HEK293 (cell line): ENCODE results near the gene KIAA1328.

Experiments used
- EGR2 ChIP-seq: fragments of 450-650 bp; formaldehyde crosslinking; IDR thresholded peaks from 2 replicates; pipeline ENCODE4 v1.5.1; 2016; ENCODE audit warnings: low read depth, missing biosample characterization, missing genetic modification characterization
- FEZF1 ChIP-seq: fragments of 450-650 bp; formaldehyde crosslinking; IDR thresholded peaks from 2 replicates; pipeline ENCODE4 v1.5.1; 2016; ENCODE audit warnings: missing biosample characterization, missing genetic modification characterization
- GLI2 ChIP-seq: fragments of 450-650 bp; formaldehyde crosslinking; IDR thresholded peaks from 2 replicates; pipeline ENCODE4; 2017; ENCODE audit warnings: missing biosample characterization, missing genetic modification characterization, low read depth, borderline replicate concordance
- KLF16 ChIP-seq: fragments of 450-650 bp; formaldehyde crosslinking; IDR thresholded peaks from 2 replicates; pipeline ENCODE4 v1.5.1; 2017; ENCODE audit warnings: missing biosample characterization, missing genetic modification characterization
- KLF8 ChIP-seq: fragments of 450-650 bp; formaldehyde crosslinking; IDR thresholded peaks from 2 replicates; pipeline ENCODE4 v1.5.1; 2016; ENCODE audit warnings: missing biosample characterization, missing genetic modification characterization
- YY1 ChIP-seq: fragments of 450-650 bp; formaldehyde crosslinking; IDR thresholded peaks from 2 replicates; pipeline ENCODE4 v1.5.1; 2018; ENCODE audit warnings: missing biosample characterization, missing genetic modification characterization
- ZFHX2 ChIP-seq: fragments of 450-650 bp; formaldehyde crosslinking; conservative IDR thresholded peaks from 2 replicates; pipeline ENCODE4 v1.5.1; 2016; ENCODE audit warnings: missing biosample characterization, missing genetic modification characterization
- ZNF112 ChIP-seq: fragments of 450-650 bp; formaldehyde crosslinking; IDR thresholded peaks from 2 replicates; pipeline ENCODE4 v1.5.0; 2017; ENCODE audit warnings: missing biosample characterization, missing genetic modification characterization
- ZNF133 ChIP-seq: fragments of 450-650 bp; formaldehyde crosslinking; IDR thresholded peaks from 2 replicates; pipeline ENCODE4 v1.5.1; 2016; ENCODE audit warnings: missing biosample characterization, missing genetic modification characterization
- ZNF138 ChIP-seq: fragments of 450-650 bp; formaldehyde crosslinking; IDR thresholded peaks from 2 replicates; pipeline ENCODE4 v1.5.1; 2016; ENCODE audit warnings: missing biosample characterization, missing genetic modification characterization, borderline replicate concordance
- ZNF174 ChIP-seq: fragments of 450-650 bp; formaldehyde crosslinking; IDR thresholded peaks from 2 replicates; pipeline ENCODE4 v1.5.0; 2017; ENCODE audit warnings: missing biosample characterization, mild to moderate bottlenecking, missing genetic modification characterization
- ZNF266 ChIP-seq: fragments of 450-650 bp; formaldehyde crosslinking; IDR thresholded peaks from 2 replicates; pipeline ENCODE4 v1.5.1; 2016; ENCODE audit warnings: missing biosample characterization, missing genetic modification characterization, low read depth
- ZNF302 ChIP-seq: fragments of 450-650 bp; formaldehyde crosslinking; IDR thresholded peaks from 2 replicates; pipeline ENCODE4 v1.5.1; 2016; ENCODE audit warnings: missing biosample characterization, missing genetic modification characterization, low read depth
- ZNF354C ChIP-seq: fragments of 450-650 bp; formaldehyde crosslinking; IDR thresholded peaks from 2 replicates; pipeline ENCODE4 v1.5.1; 2016; ENCODE audit warnings: missing biosample characterization, missing genetic modification characterization, low read depth, borderline replicate concordance
- ZNF423 ChIP-seq: fragments of 450-650 bp; formaldehyde crosslinking; IDR thresholded peaks from 2 replicates; pipeline ENCODE4 v1.5.1; 2016; ENCODE audit warnings: missing biosample characterization, missing genetic modification characterization
- ZNF514 ChIP-seq: fragments of 450-650 bp; formaldehyde crosslinking; IDR thresholded peaks from 2 replicates; pipeline ENCODE4 v1.5.1; 2016; ENCODE audit warnings: missing biosample characterization, missing genetic modification characterization
- ZNF544 ChIP-seq: fragments of 450-650 bp; formaldehyde crosslinking; IDR thresholded peaks from 2 replicates; pipeline ENCODE4 v1.5.0; 2017; ENCODE audit warnings: missing biosample characterization, missing genetic modification characterization
- ZNF555 ChIP-seq: fragments of 450-650 bp; formaldehyde crosslinking; conservative IDR thresholded peaks from 2 replicates; pipeline ENCODE4 v1.5.1; 2017; ENCODE audit warnings: missing biosample characterization, mild to moderate bottlenecking, missing genetic modification characterization, inconsistent platforms
- ZNF791 ChIP-seq: fragments of 450-650 bp; formaldehyde crosslinking; IDR thresholded peaks from 2 replicates; pipeline ENCODE4 v1.5.1; 2016; ENCODE audit warnings: missing biosample characterization, missing genetic modification characterization
- ZSCAN16 ChIP-seq: fragments of 450-650 bp; formaldehyde crosslinking; IDR thresholded peaks from 2 replicates; pipeline ENCODE4 v1.5.1; 2016; ENCODE audit warnings: missing biosample characterization, missing genetic modification characterization
- TF ChIP-seq, protein P1 (sequence below): fragments of 450-650 bp; formaldehyde crosslinking; IDR thresholded peaks from 2 replicates; pipeline ENCODE4 v1.5.1; 2017; ENCODE audit warnings: missing biosample characterization, missing genetic modification characterization
- TF ChIP-seq, protein P2 (sequence below): fragments of 450-650 bp; formaldehyde crosslinking; IDR thresholded peaks from 2 replicates; pipeline ENCODE4 v1.5.1; 2017; ENCODE audit warnings: missing biosample characterization, missing genetic modification characterization
- TF ChIP-seq, protein P3 (sequence below): fragments of 450-650 bp; formaldehyde crosslinking; IDR thresholded peaks from 2 replicates; pipeline ENCODE4 v1.5.1; 2016; ENCODE audit warnings: missing biosample characterization, missing genetic modification characterization
- TF ChIP-seq, protein P4 (sequence below): fragments of 450-650 bp; formaldehyde crosslinking; IDR thresholded peaks from 2 replicates; pipeline ENCODE4 v1.5.0; 2017; ENCODE audit warnings: missing biosample characterization, missing genetic modification characterization, borderline replicate concordance
- TF ChIP-seq, protein P5 (sequence below): fragments of 450-650 bp; formaldehyde crosslinking; IDR thresholded peaks from 2 replicates; pipeline ENCODE4 v1.5.1; 2016; ENCODE audit warnings: missing biosample characterization, missing genetic modification characterization
- TF ChIP-seq, protein P6 (sequence below): fragments of 450-650 bp; formaldehyde crosslinking; IDR thresholded peaks from 2 replicates; pipeline ENCODE4 v1.5.1; 2016; ENCODE audit warnings: missing biosample characterization, missing genetic modification characterization
- TF ChIP-seq, protein P7 (sequence below): fragments of 450-650 bp; IDR thresholded peaks from 2 replicates; pipeline ENCODE4 v1.5.1; 2018; ENCODE audit warnings: missing biosample characterization, mild to moderate bottlenecking, missing genetic modification characterization

Gene KIAA1328

DNA sequence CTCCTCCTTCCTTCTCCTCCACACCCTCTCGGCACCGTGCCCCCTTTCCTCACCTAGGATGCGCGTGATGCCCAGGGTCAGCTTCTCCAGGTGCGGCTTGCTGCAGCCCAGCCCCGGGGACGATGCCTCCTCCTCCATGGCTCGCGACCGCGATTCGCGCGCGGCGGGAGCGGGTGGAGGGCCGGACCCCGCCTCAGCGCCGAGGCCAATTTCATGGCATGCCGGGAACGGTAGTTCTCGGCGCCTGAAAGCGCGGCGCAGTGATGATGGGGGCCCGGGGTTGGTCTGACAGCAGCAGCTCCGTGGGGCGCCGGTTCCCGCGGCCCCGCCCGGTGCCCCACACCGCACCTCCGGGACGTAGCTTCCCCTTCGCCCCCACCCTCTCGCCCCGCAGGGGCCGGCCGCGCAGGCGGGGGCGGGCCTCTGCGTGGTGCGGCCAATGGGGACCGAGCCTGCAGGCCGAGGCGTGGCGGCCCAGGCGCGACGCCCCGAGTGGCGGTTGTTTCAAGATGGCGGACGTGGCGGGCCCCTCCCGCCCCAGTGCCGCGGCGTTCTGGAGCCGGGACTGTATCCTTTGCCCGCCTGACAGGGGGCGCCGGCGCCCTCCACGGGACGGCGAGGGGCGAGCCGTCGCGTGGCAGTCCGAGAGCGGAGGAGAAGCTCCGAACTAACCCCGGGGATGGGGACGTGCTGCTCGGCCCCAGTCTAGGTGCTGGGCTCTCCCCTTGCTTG is at the start of gene KIAA1328, which contains the start of gene TPGS2 (continued):
- TF ChIP-seq, protein P1, sequence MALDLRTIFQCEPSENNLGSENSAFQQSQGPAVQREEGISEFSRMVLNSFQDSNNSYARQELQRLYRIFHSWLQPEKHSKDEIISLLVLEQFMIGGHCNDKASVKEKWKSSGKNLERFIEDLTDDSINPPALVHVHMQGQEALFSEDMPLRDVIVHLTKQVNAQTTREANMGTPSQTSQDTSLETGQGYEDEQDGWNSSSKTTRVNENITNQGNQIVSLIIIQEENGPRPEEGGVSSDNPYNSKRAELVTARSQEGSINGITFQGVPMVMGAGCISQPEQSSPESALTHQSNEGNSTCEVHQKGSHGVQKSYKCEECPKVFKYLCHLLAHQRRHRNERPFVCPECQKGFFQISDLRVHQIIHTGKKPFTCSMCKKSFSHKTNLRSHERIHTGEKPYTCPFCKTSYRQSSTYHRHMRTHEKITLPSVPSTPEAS (tag by site-specific recombination) = peak; percentile 36; the same call in 1 of the 2 replicates
- TF ChIP-seq, protein P2, sequence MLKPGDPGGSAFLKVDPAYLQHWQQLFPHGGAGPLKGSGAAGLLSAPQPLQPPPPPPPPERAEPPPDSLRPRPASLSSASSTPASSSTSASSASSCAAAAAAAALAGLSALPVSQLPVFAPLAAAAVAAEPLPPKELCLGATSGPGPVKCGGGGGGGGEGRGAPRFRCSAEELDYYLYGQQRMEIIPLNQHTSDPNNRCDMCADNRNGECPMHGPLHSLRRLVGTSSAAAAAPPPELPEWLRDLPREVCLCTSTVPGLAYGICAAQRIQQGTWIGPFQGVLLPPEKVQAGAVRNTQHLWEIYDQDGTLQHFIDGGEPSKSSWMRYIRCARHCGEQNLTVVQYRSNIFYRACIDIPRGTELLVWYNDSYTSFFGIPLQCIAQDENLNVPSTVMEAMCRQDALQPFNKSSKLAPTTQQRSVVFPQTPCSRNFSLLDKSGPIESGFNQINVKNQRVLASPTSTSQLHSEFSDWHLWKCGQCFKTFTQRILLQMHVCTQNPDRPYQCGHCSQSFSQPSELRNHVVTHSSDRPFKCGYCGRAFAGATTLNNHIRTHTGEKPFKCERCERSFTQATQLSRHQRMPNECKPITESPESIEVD (tag by site-specific recombination) = no peak
- TF ChIP-seq YY1 (peak; percentile 72; the same call in 1 of the 2 replicates), ZNF555 (tag by site-specific recombination) (no peak), ZNF133 (tag by site-specific recombination) (no peak; the same call in 1 of the 2 replicates), ZNF112 (no peak), ZNF138 (no peak), GLI2 (tag by site-specific recombination) (no peak), FEZF1 (tag by site-specific recombination) (0 out of 2 replicates have a peak, but pooled peaks have one; percentile 1), KLF8 (tag by site-specific recombination) (peak; percentile 66; the same call in 1 of the 2 replicates), KLF16 (peak; percentile 67), EGR2 (tag by site-specific recombination) (no peak), ZFHX2 (tag by site-specific recombination) (no peak), ZNF544 (no peak), ZNF354C (tag by site-specific recombination) (no peak), ZNF514 (no peak), ZNF423 (tag by site-specific recombination) (no peak), ZNF174 (tag by site-specific recombination) (no peak), ZNF791 (tag by site-specific recombination) (no peak), ZNF266 (tag by site-specific recombination) (no peak), ZNF302 (tag by site-specific recombination) (no peak), ZSCAN16 (tag by site-specific recombination) (no peak)
- TF ChIP-seq, protein P3, sequence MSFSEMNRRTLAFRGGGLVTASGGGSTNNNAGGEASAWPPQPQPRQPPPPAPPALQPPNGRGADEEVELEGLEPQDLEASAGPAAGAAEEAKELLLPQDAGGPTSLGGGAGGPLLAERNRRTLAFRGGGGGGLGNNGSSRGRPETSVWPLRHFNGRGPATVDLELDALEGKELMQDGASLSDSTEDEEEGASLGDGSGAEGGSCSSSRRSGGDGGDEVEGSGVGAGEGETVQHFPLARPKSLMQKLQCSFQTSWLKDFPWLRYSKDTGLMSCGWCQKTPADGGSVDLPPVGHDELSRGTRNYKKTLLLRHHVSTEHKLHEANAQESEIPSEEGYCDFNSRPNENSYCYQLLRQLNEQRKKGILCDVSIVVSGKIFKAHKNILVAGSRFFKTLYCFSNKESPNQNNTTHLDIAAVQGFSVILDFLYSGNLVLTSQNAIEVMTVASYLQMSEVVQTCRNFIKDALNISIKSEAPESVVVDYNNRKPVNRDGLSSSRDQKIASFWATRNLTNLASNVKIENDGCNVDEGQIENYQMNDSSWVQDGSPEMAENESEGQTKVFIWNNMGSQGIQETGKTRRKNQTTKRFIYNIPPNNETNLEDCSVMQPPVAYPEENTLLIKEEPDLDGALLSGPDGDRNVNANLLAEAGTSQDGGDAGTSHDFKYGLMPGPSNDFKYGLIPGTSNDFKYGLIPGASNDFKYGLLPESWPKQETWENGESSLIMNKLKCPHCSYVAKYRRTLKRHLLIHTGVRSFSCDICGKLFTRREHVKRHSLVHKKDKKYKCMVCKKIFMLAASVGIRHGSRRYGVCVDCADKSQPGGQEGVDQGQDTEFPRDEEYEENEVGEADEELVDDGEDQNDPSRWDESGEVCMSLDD (tag by site-specific recombination) = peak; percentile 72
- TF ChIP-seq, protein P4, sequence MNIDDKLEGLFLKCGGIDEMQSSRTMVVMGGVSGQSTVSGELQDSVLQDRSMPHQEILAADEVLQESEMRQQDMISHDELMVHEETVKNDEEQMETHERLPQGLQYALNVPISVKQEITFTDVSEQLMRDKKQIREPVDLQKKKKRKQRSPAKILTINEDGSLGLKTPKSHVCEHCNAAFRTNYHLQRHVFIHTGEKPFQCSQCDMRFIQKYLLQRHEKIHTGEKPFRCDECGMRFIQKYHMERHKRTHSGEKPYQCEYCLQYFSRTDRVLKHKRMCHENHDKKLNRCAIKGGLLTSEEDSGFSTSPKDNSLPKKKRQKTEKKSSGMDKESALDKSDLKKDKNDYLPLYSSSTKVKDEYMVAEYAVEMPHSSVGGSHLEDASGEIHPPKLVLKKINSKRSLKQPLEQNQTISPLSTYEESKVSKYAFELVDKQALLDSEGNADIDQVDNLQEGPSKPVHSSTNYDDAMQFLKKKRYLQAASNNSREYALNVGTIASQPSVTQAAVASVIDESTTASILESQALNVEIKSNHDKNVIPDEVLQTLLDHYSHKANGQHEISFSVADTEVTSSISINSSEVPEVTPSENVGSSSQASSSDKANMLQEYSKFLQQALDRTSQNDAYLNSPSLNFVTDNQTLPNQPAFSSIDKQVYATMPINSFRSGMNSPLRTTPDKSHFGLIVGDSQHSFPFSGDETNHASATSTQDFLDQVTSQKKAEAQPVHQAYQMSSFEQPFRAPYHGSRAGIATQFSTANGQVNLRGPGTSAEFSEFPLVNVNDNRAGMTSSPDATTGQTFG (tag by site-specific recombination) = no peak
- TF ChIP-seq, protein P5, sequence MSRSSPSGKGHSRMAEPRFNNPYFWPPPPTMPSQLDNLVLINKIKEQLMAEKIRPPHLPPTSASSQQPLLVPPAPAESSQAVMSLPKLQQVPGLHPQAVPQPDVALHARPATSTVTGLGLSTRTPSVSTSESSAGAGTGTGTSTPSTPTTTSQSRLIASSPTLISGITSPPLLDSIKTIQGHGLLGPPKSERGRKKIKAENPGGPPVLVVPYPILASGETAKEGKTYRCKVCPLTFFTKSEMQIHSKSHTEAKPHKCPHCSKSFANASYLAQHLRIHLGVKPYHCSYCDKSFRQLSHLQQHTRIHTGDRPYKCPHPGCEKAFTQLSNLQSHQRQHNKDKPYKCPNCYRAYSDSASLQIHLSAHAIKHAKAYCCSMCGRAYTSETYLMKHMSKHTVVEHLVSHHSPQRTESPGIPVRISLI (tag by site-specific recombination) = no peak
- TF ChIP-seq, protein P6, sequence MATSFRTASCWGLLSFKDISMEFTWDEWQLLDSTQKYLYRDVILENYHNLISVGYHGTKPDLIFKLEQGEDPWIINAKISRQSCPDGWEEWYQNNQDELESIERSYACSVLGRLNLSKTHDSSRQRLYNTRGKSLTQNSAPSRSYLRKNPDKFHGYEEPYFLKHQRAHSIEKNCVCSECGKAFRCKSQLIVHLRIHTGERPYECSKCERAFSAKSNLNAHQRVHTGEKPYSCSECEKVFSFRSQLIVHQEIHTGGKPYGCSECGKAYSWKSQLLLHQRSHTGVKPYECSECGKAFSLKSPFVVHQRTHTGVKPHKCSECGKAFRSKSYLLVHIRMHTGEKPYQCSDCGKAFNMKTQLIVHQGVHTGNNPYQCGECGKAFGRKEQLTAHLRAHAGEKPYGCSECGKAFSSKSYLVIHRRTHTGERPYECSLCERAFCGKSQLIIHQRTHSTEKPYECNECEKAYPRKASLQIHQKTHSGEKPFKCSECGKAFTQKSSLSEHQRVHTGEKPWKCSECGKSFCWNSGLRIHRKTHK = no peak
- TF ChIP-seq, protein P7, sequence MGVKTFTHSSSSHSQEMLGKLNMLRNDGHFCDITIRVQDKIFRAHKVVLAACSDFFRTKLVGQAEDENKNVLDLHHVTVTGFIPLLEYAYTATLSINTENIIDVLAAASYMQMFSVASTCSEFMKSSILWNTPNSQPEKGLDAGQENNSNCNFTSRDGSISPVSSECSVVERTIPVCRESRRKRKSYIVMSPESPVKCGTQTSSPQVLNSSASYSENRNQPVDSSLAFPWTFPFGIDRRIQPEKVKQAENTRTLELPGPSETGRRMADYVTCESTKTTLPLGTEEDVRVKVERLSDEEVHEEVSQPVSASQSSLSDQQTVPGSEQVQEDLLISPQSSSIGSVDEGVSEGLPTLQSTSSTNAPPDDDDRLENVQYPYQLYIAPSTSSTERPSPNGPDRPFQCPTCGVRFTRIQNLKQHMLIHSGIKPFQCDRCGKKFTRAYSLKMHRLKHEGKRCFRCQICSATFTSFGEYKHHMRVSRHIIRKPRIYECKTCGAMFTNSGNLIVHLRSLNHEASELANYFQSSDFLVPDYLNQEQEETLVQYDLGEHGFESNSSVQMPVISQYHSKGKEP (tag by site-specific recombination) = no peak
